Heart left ventricle (tissue), 16 donors: Measurements from ENCODE around the gene MYBBP1A. TPM values are rescaled to one million over a fixed set of nuclear protein-coding genes. Genes with fewer than 3 reads are reported as not detected.

Experiments
- ATAC-seq, 4 donors: fragments of 200-7000 bp; cut with Tn5 transposase; one replicate each; pipeline ENCODE4 v1.9.1; 2020 to 2022; ENCODE audit warnings: moderate library complexity in 4 of 4, mild to moderate bottlenecking in 3 of 4, moderate number of reproducible peaks in 1 of 4
- DNase-seq, 5 donors: peaks; one replicate each; pipeline ENCODE4 v3.0.0-alpha.2; 2020
- H3K27ac ChIP-seq, 12 donors: fragments of 200-600 bp; sonication (generic) in 4 of 12; one replicate each; pipeline versions ENCODE4 v1.5.0 to v1.8.0; 2016 to 2022; ENCODE audit warnings: mild to moderate bottlenecking in 2 of 12
- H3K27me3 ChIP-seq, 9 donors: fragments of 200-600 bp; sonication (generic) in 2 of 9; one replicate each; pipeline versions ENCODE4 v1.5.1 to v1.8.0; 2016 to 2022; ENCODE audit warnings: mild to moderate bottlenecking in 3 of 9
- H3K36me3 ChIP-seq, 9 donors: fragments of 200-600 bp; sonication (generic) in 2 of 9; one replicate each; pipeline versions ENCODE4 v1.5.0 to v1.8.0; 2018 to 2022; ENCODE audit warnings: mild to moderate bottlenecking in 2 of 9
- H3K4me1 ChIP-seq, 12 donors: fragments of 200-600 bp; sonication (generic) in 4 of 12; one replicate each; pipeline versions ENCODE4 v1.5.0 to v1.8.0; 2016 to 2022; ENCODE audit warnings: mild to moderate bottlenecking in 3 of 12
- H3K4me3 ChIP-seq, 12 donors: fragments of 200-600 bp; sonication (generic) in 4 of 12; one replicate each; pipeline versions ENCODE4 v1.5.0 to v1.8.0; 2017 to 2022; ENCODE audit warnings: mild to moderate bottlenecking in 9 of 12, moderate library complexity in 4 of 12
- H3K9me3 ChIP-seq, 12 donors: fragments of 200-600 bp; sonication (generic) in 4 of 12; one replicate each; pipeline versions ENCODE4 v1.5.0 to v1.8.0; 2016 to 2022; ENCODE audit warnings: mild to moderate bottlenecking in 1 of 12
- CTCF ChIP-seq, 12 donors: fragments of 200-600 bp; sonication (generic) in 4 of 12; IDR thresholded peaks; one replicate each; pipeline versions ENCODE4 v1.5.0 to v1.8.0; 2018 to 2022; ENCODE audit warnings: antibody characterized with exemption in 12 of 12, mild to moderate bottlenecking in 5 of 12
- POLR2A ChIP-seq, 2 donors: fragments of 450-650 bp; IDR thresholded peaks; one replicate each; pipeline ENCODE4 v1.6.1; 2017; ENCODE audit warnings: antibody characterized with exemption in 2 of 2, mild to moderate bottlenecking in 2 of 2, moderate library complexity in 2 of 2
- WGBS, 4 donors: extraction: QIAGEN DNeasy Blood & Tissue Kit in 2 of 4; methylation state at CpG; one replicate each; pipeline versions ENCODE4 v1.1.5 to v1.1.7; 2013 to 2018; 5-methylcytosine and 5-hydroxymethylcytosine counted together
- intact Hi-C, 10 donors: fragments of 100-400 bp; cut with DNase I; formaldehyde crosslinking; loops; one replicate each; pipeline versions ENCODE4 v1.11.1 to v1.14.2; 2022
- polyA plus RNA-seq, 2 donors: library from polyadenylated mRNA; stranded (reverse); fragments of 200-250 nt; gene quantifications; one replicate each; pipeline ENCODE4 v1.2.3, GENCODE V29; 2013
- total RNA-seq, 9 donors: library from RNA; depleted of rRNA in 2 of 9; stranded (reverse); fragments of >200 nt in 2 of 9; fragmentation: NEBNext Ultra II Directional in 3 of 9; extraction: Animal tissue kit (Norgen Biotek cat#: 25700) in 3 of 9; gene quantifications; one replicate each; pipeline versions ENCODE4 v1.1.0 to v1.2.4, GENCODE V29; 2016 to 2023
- donor health status: ischemic (EF 13 %, LVEDD 7.1; RV severe dilation, severe dysfunction).
- donor health status: healthy with polysubstance abuse.
- donor health status: DM: no; HTN: yes; CAD: no.
- donor health status: DM: no; HTN: no; CAD: no.
- donor health status: ischemic (EF 25% LVEDD 6.9; RV normal size, moderate dysfunction).
- donor health status: ischemic (EF 25% LVEDD 5.7; RV mildly dilated, moderate dysfunction).
- donor health status: healthy.
- donor health status: DM: yes; HTN: yes; CAD: no.
- donor health status: ischemic (EF 35%, LVEDD 5.7; RV mildly dilated, moderate dysfunction).
- donor health status: nonischemic (EF 11% LVEDD 7.7; RV severe dilation, severe dysfunction).
- donor health status: DM: yes; HTN: yes; CAD: no.
- donor health status: PGD.
- donor health status: ischemic (EF 29% LVEDD 5.4; RV normal size, mild dysfunction).
- donor health status: nonischemic (EF 23%, LVEDD 6.1; RV moderate dilation, normal function).

MYBBP1A gene
- total and polyA plus RNA-seq, 11 donors: 15.5 to 34.8 (median 24.4) TPM

- intact Hi-C loops: no loop called here
- TF ChIP-seq CTCF (IDR thresholded peaks at IDR 0.05): peak in 9 of 12 donors; percentile 8 to 35 (median 27)
- TF ChIP-seq POLR2A (IDR thresholded peaks at IDR 0.05): no peak
- H3K36me3 ChIP-seq: no peaks in the 10 kb centered on the region
- H3K9me3 ChIP-seq: no peaks in the 10 kb centered on the region
- DNase-seq: no peak
- no peaks in the 10 kb centered on the region for H3K27me3 ChIP-seq
- H3K27ac ChIP-seq: peak overlapping the region in 1 of 12 donors; percentile 25
- no peak overlapping the region for H3K4me3 ChIP-seq
- no peak for ATAC-seq
- WGBS, 4 donors: 43 to 60% (median 56%) methylated on average over 21 to 29 of the region's 29 CpGs
- peaks cover 0 to 59% (median 20%) of the 10 kb centered on the region in 12 donors for H3K4me1 ChIP-seq
Measured at GRCh38 chr17:4594931-4595684, 39.9 kb upstream of the MYBBP1A start.

- ATAC-seq (no peak), DNase-seq (no peak)
- WGBS, 4 donors: 88 to 94% (median 90%) methylated on average over 7 of the region's 7 CpGs
- peaks cover 0 to 53% (median 15%) of the 10 kb centered on the region in 12 donors for H3K4me1 ChIP-seq
- intact Hi-C loops: no loop called here
- no peak overlapping the region for H3K27ac ChIP-seq
- no peaks in the 10 kb centered on the region for H3K27me3 ChIP-seq
- H3K4me3 ChIP-seq: no peak overlapping the region
- H3K9me3 ChIP-seq: no peaks in the 10 kb centered on the region
- H3K36me3 ChIP-seq: no peaks in the 10 kb centered on the region
- TF ChIP-seq POLR2A (IDR thresholded peaks at IDR 0.05) (no peak), CTCF (IDR thresholded peaks at IDR 0.05) (no peak)
Measured at GRCh38 chr17:4594406-4594805, 39.2 kb upstream of the MYBBP1A start.

- no peak overlapping the region for H3K4me3 ChIP-seq
- TF ChIP-seq POLR2A (IDR thresholded peaks at IDR 0.05): no peak
- TF ChIP-seq CTCF (IDR thresholded peaks at IDR 0.05): no peak
- ATAC-seq: no peak
- intact Hi-C loops: no loop called here
- no peaks in the 10 kb centered on the region for H3K27me3 ChIP-seq
- WGBS, 4 donors: 81 to 95% (median 86%) methylated on average over 8 to 14 of the region's 14 CpGs
- peak overlapping the region in 3 of 12 donors; percentile 24 to 34 (median 30) for H3K27ac ChIP-seq
- no peak for DNase-seq
- no peaks in the 10 kb centered on the region for H3K9me3 ChIP-seq
- H3K4me1 ChIP-seq: peaks cover 0 to 55% (median 3%) of the 10 kb centered on the region in 12 donors
- no peaks in the 10 kb centered on the region for H3K36me3 ChIP-seq
Measured at GRCh38 chr17:4593021-4593421, 37.8 kb upstream of the MYBBP1A start.

GRCh38 chr17:4592240-4593005, 37.2 kb upstream of the MYBBP1A start:
- no peak overlapping the region for H3K4me3 ChIP-seq
- DNase-seq: no peak
- peaks cover 0 to 55% (median 7%) of the 10 kb centered on the region in 12 donors for H3K4me1 ChIP-seq
- 82 to 91% (median 86%) methylated on average over 9 to 11 of the region's 11 CpGs for WGBS, 4 donors
- ATAC-seq: no peak
- peak overlapping the region in 1 of 12 donors; percentile 43 for H3K27ac ChIP-seq
- no peaks in the 10 kb centered on the region for H3K9me3 ChIP-seq
- H3K36me3 ChIP-seq: no peaks in the 10 kb centered on the region
- TF ChIP-seq CTCF (IDR thresholded peaks at IDR 0.05): no peak
- TF ChIP-seq POLR2A (IDR thresholded peaks at IDR 0.05): no peak
- no peaks in the 10 kb centered on the region for H3K27me3 ChIP-seq
- intact Hi-C loops: no loop called here
